ENCODE measurements around the gene MYO1B. TPM values are rescaled to one million over a fixed set of nuclear protein-coding genes. Genes with fewer than 3 reads are reported as not detected.
A peak's percentile ranks its signal among the peaks of the same experiment; 100 is the strongest.

Gene MYO1B
- total and polyA plus RNA-seq, 2 donors from 2014 or later, result 24.5 to 64.8 TPM

GRCh38 chr2:191264647-191265081 lies 19.5 kb downstream of the MYO1B start:
- Histone ChIP-seq H3K9me3 (ENCODE audit: control insufficient read depth in 2 of 3, insufficient read depth in 1 of 3, low read length in 3 of 3) (no peaks in the 10 kb centered on the region), H3K27me3 (ENCODE audit: control insufficient read depth, insufficient read depth, low read length) (no peaks in the 10 kb centered on the region), H3K4me3 (ENCODE audit: low read length in 3 of 3) (no peak overlapping the region), H3K4me1 (ENCODE audit: control insufficient read depth in 2 of 3, insufficient read depth in 2 of 3, low read depth in 1 of 3, low read length in 3 of 3) (peaks cover 0 to 5% (median 4%) of the 10 kb centered on the region in 3 donors), H3K9ac (ENCODE audit: low read length in 3 of 3) (no peak overlapping the region), H3K27ac (ENCODE audit: low read depth in 2 of 2, low read length in 2 of 2) (peak overlapping the region in 1 of 2 donors; percentile 18), H3K36me3 (ENCODE audit: control insufficient read depth in 2 of 3, insufficient read depth in 3 of 3, low read length in 3 of 3) (no peaks in the 10 kb centered on the region)
- no peak for TF ChIP-seq CTCF (IDR thresholded peaks at IDR 0.05; ENCODE audit: borderline replicate concordance, extremely low read depth, insufficient read depth)
- FAIRE-seq, result no peak
- intact Hi-C loops (cut with DNase I), result no loop called here
- DNase-seq, result no peak

- H3K27ac ChIP-seq (ENCODE audit: low read depth in 2 of 2, low read length in 2 of 2), result peak overlapping the region; percentile 11 to 61
- no peaks in the 10 kb centered on the region for H3K27me3 ChIP-seq (ENCODE audit: control insufficient read depth, insufficient read depth, low read length)
- H3K9me3 ChIP-seq (ENCODE audit: control insufficient read depth in 2 of 3, insufficient read depth in 1 of 3, low read length in 3 of 3), result no peaks in the 10 kb centered on the region
- DNase-seq (peak in 3 of 5 donors; percentile 49 to 88 (median 69)), FAIRE-seq (no peak)
- no peak for TF ChIP-seq CTCF (IDR thresholded peaks at IDR 0.05; ENCODE audit: borderline replicate concordance, extremely low read depth, insufficient read depth)
- no peaks in the 10 kb centered on the region for H3K36me3 ChIP-seq (ENCODE audit: control insufficient read depth in 2 of 3, insufficient read depth in 3 of 3, low read length in 3 of 3)
- H3K9ac ChIP-seq (ENCODE audit: low read length in 3 of 3), result no peak overlapping the region
- H3K4me1 ChIP-seq (ENCODE audit: control insufficient read depth in 2 of 3, insufficient read depth in 2 of 3, low read depth in 1 of 3, low read length in 3 of 3), result peaks cover 0 to 5% (median 4%) of the 10 kb centered on the region in 3 donors
- intact Hi-C loops (cut with DNase I), result no loop called here
- peak overlapping the region in 1 of 3 donors; percentile 27 for H3K4me3 ChIP-seq (ENCODE audit: low read length in 3 of 3)
These were observed 20.3 kb downstream of the MYO1B start for GRCh38 chr2:191265311-191266170.

- Histone ChIP-seq H3K36me3 (ENCODE audit: control insufficient read depth in 2 of 3, insufficient read depth in 3 of 3, low read length in 3 of 3) (no peaks in the 10 kb centered on the region), H3K27ac (ENCODE audit: low read depth in 2 of 2, low read length in 2 of 2) (peak overlapping the region; percentile 11 to 61), H3K4me1 (ENCODE audit: control insufficient read depth in 2 of 3, insufficient read depth in 2 of 3, low read depth in 1 of 3, low read length in 3 of 3) (peaks cover 0 to 5% (median 4%) of the 10 kb centered on the region in 3 donors), H3K27me3 (ENCODE audit: control insufficient read depth, insufficient read depth, low read length) (no peaks in the 10 kb centered on the region), H3K4me3 (ENCODE audit: low read length in 3 of 3) (no peak overlapping the region), H3K9me3 (ENCODE audit: control insufficient read depth in 2 of 3, insufficient read depth in 1 of 3, low read length in 3 of 3) (no peaks in the 10 kb centered on the region), H3K9ac (ENCODE audit: low read length in 3 of 3) (no peak overlapping the region)
- FAIRE-seq (no peak), DNase-seq (no peak)
- intact Hi-C loops (cut with DNase I), result no loop called here
- no peak for TF ChIP-seq CTCF (IDR thresholded peaks at IDR 0.05; ENCODE audit: borderline replicate concordance, extremely low read depth, insufficient read depth)
These were observed 21.0 kb downstream of the MYO1B start for GRCh38 chr2:191266201-191266600.
